A549 (cell line): ENCODE data around the gene PBX1. TPM values are rescaled to one million over a fixed set of nuclear protein-coding genes. Genes with fewer than 3 reads are reported as not detected.

Experiments used
- ATAC-seq, 2 experiments: fragments of 200-7000 bp in 1 of 2; fragments of >200 bp in 1 of 2; cut with Nextera tagmentation in 1 of 2; cut with Tn5 transposase in 1 of 2; 3 replicates each; pipeline versions ENCODE4 v1.8.0 to v1.9.1; 2018 to 2020; ENCODE audit warnings: mild to moderate bottlenecking in 1 of 2, moderate library complexity in 1 of 2
- CTCF ChIA-PET: fragments of 300-600 bp; sonication (Branson Sonifier 250); formaldehyde crosslinking; extraction: SDS; loops from one replicate; lab custom pipeline; 2021; ENCODE audit warnings: antibody characterized with exemption, inconsistent platforms; lab: Yijun Ruan, JAX
- POLR2A ChIA-PET: fragments of 350-600 bp; formaldehyde crosslinking; extraction: SDS; loops from one replicate; lab custom pipeline; 2021; ENCODE audit warnings: antibody characterized with exemption, inconsistent platforms; lab: Yijun Ruan, JAX
- DNase-seq, 2 experiments: peaks; one replicate each; pipeline versions ENCODE4 v3.0.0 to v3.0.0-alpha.2; 2011 to 2016; ENCODE audit warnings: low read depth in 1 of 2, low spot score in 1 of 2
- FAIRE-seq: peaks from 2 replicates; lab custom pipeline; 2011; peaks lifted over from hg19 to GRCh38; lab: Jason Lieb, UNC
- H3K27ac ChIP-seq, 2 experiments: fragments of >200 bp; sonication (Bioruptor Twin); formaldehyde crosslinking; 3 replicates each; pipeline ENCODE4 v1.5.1; 2016 to 2017
- H3K4me1 ChIP-seq: fragments of >200 bp; sonication (Bioruptor Twin); formaldehyde crosslinking; 3 replicates; pipeline ENCODE4 v1.6.1; 2016
- H3K4me2 ChIP-seq: fragments of >200 bp; sonication (Bioruptor Twin); formaldehyde crosslinking; 3 replicates; pipeline ENCODE4 v1.6.1; 2016
- H3K4me3 ChIP-seq: fragments of >200 bp; sonication (Bioruptor Twin); formaldehyde crosslinking; 3 replicates; pipeline ENCODE4 v1.5.1; 2016
- H3K9me3 ChIP-seq: fragments of >200 bp; sonication (Bioruptor Twin); formaldehyde crosslinking; 3 replicates; pipeline ENCODE4 v1.6.1; 2016
- ATOH8 ChIP-seq: fragments of 250-450 bp; sonication (Bioruptor Pico); IDR thresholded peaks from 2 replicates; pipeline ENCODE4 v1.5.0; 2020; ENCODE audit warnings: low read depth, mild to moderate bottlenecking, moderate library complexity
- CBX8 ChIP-seq: fragments of 200-600 bp; sonication (generic); IDR thresholded peaks from 2 replicates; pipeline ENCODE4 v1.6.1; 2016
- CEBPB ChIP-seq, 2 experiments: fragments of >200 bp in 1 of 2; sonication (Bioruptor Twin) in 1 of 2; formaldehyde crosslinking in 1 of 2; IDR thresholded peaks; 2 replicates each; pipeline ENCODE4 v1.6.1; 2012 to 2016
- CTCF ChIP-seq: fragments of >200 bp; sonication (Bioruptor Twin); formaldehyde crosslinking; IDR thresholded peaks from 3 replicates; pipeline ENCODE4 v1.5.1; 2016
- E2F6 ChIP-seq: IDR thresholded peaks from 2 replicates; pipeline ENCODE4 v1.6.1; 2012; ENCODE audit warnings: low read depth, borderline replicate concordance
- EP300 ChIP-seq, 2 experiments: fragments of >200 bp; sonication (Bioruptor Twin); formaldehyde crosslinking; IDR thresholded peaks; 2 replicates in 1 of 2; 3 replicates in 1 of 2; pipeline ENCODE4 v1.6.1; 2016 to 2017
- FOSL2 ChIP-seq, 2 experiments: fragments of 450-650 bp in 1 of 2; fragments of >200 bp in 1 of 2; sonication (Bioruptor Twin) in 1 of 2; formaldehyde crosslinking; IDR thresholded peaks; 2 replicates each; pipeline versions ENCODE4 v1.5.0 to v1.6.1; 2016 to 2020; ENCODE audit warnings: mild to moderate bottlenecking in 1 of 2, moderate library complexity in 1 of 2
- FOXS1 ChIP-seq: fragments of 250-450 bp; sonication (Bioruptor Pico); IDR thresholded peaks from 2 replicates; pipeline ENCODE4 v1.5.0; 2020; ENCODE audit warnings: mild to moderate bottlenecking, moderate library complexity
- JUN ChIP-seq, 2 experiments: fragments of >200 bp; sonication (Bioruptor Twin); formaldehyde crosslinking; IDR thresholded peaks; 2 replicates in 1 of 2; 3 replicates in 1 of 2; pipeline ENCODE4 v1.6.1; 2016 to 2017
- MYC ChIP-seq: IDR thresholded peaks from 2 replicates; pipeline ENCODE4 v1.6.1; 2012; ENCODE audit warnings: mild to moderate bottlenecking, inconsistent platforms, low read length, improper control_type of control experiment, borderline replicate concordance
- POLR2A ChIP-seq: IDR thresholded peaks from 2 replicates; pipeline ENCODE4 v1.6.1; 2012; ENCODE audit warnings: mild to moderate bottlenecking, low read length
- REST ChIP-seq: fragments of 200-600 bp; sonication (generic); IDR thresholded peaks from 2 replicates; pipeline ENCODE4 v1.6.1; 2016; ENCODE audit warnings: antibody characterized with exemption, mild to moderate bottlenecking, moderate library complexity
- TFCP2L1 ChIP-seq: fragments of 250-450 bp; sonication (Bioruptor Pico); IDR thresholded peaks from 2 replicates; pipeline ENCODE4 v1.5.0; 2021; ENCODE audit warnings: mild to moderate bottlenecking
- USF2 ChIP-seq: fragments of 450-650 bp; IDR thresholded peaks from 2 replicates; pipeline ENCODE4 v1.6.1; 2014; ENCODE audit warnings: antibody characterized with exemption
- ZFP36 ChIP-seq: fragments of 450-650 bp; IDR thresholded peaks from 2 replicates; pipeline ENCODE4 v1.6.1; 2014; ENCODE audit warnings: borderline replicate concordance; ENCODE audit not compliant: partially characterized antibody
- ZSCAN20 ChIP-seq: fragments of 250-450 bp; sonication (Bioruptor Pico); IDR thresholded peaks from 2 replicates; pipeline ENCODE4 v1.8.0; 2022; ENCODE audit warnings: mild to moderate bottlenecking, moderate library complexity
- WGBS: methylation state at CpG from one replicate; pipeline ENCODE4 v1.1.6; 2017; ENCODE audit errors: missing lambda C conversion rate; 5-methylcytosine and 5-hydroxymethylcytosine counted together
- polyA plus RNA-seq, 4 experiments: library from polyadenylated mRNA; depleted of rRNA in 3 of 4; stranded (reverse); fragments of >200 nt; fragmentation: RNase III in 1 of 4; extraction: RNeasy Plus Mini Kit Qiagen cat#74134 plus additional on column Dnase treatment in 1 of 4; gene quantifications; 2 replicates in 3 of 4; 3 replicates in 1 of 4; pipeline ENCODE4 v1.2.3, GENCODE V29; 2011 to 2017

PBX1 gene
- polyA plus RNA-seq, 2 of the 4 experiments (the other 2 are of a cell fraction), result 47.8 to 61.5 TPM

- Histone ChIP-seq H3K27ac (peak overlapping the region; percentile 90 to 94), H3K9me3 (no peaks in the 10 kb centered on the region), H3K4me3 (no peak overlapping the region), H3K4me1 (peaks cover 91% of the 10 kb centered on the region), H3K4me2 (peak overlapping the region; percentile 44)
- CTCF ChIA-PET, result interaction anchor here (1.2 to 4.8 kb wide), 2 partner anchors 13 to 26 kb away, joined by 3 to 45 read pairs; no protein-coding TSS in a partner anchor
- FAIRE-seq (no peak), ATAC-seq (no peak), DNase-seq (no peak)
- POLR2A ChIA-PET, result no interaction called here
- no peak for TF ChIP-seq CEBPB (IDR thresholded peaks at IDR 0.05)
- TF ChIP-seq EP300 (IDR thresholded peaks at IDR 0.05), result no peak
- TF ChIP-seq ZFP36, result no peak
- TF ChIP-seq CTCF, result peak; percentile 10; the same call in 1 of the 3 replicates
- WGBS, result 44% methylated on average over 4 of the region's 4 CpGs
These were observed 215.4 kb downstream of the PBX1 start for GRCh38 chr1:164774413-164774812.

GRCh38 chr1:164774819-164775654 is 216.1 kb downstream of the PBX1 start:
- H3K4me2 ChIP-seq, result peak overlapping the region; percentile 44
- H3K9me3 ChIP-seq, result no peaks in the 10 kb centered on the region
- H3K4me3 ChIP-seq, result no peak overlapping the region
- WGBS, result 63% methylated on average over 16 of the region's 16 CpGs
- ChIA-PET POLR2A (no interaction called here), CTCF (interaction anchor here (1.2 to 4.8 kb wide), 3 partner anchors 12 to 70 kb away, joined by 3 to 45 read pairs (median 3); no protein-coding TSS in a partner anchor)
- peaks cover 90% of the 10 kb centered on the region for H3K4me1 ChIP-seq
- peak overlapping the region; percentile 90 to 94 for H3K27ac ChIP-seq
- no peak for DNase-seq
- FAIRE-seq, result no peak
- ATAC-seq, result no peak
- TF ChIP-seq FOSL2 (IDR thresholded peaks at IDR 0.05) (no peak), FOSL2 (CRISPR knock-in tag; IDR thresholded peaks at IDR 0.05) (no peak)

DNA sequence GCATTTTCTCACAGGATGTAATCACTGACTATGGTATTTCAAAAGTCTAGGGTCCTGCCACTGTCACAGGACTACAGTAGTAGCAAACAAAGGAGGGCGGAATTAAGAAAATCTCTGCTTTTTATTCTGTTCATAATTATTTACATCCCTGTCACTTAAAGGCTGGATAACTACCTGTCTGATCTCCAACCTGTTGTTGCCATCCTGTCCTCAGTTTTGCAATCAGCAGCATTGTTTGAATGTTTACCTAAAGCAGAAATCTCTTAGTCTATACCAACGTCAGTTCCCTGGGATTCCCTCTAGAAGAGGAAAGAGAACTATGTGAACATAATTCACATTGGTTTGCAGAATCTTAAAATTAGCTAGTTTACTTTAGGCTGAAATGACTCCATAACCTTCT is 218.5 kb downstream of the PBX1 start:
- Histone ChIP-seq H3K4me1 (peaks cover 86% of the 10 kb centered on the region), H3K4me2 (peak overlapping the region; percentile 21), H3K4me3 (no peak overlapping the region), H3K27ac (peak overlapping the region; percentile 54 to 94; a peak in 5 of 6 replicates), H3K9me3 (no peaks in the 10 kb centered on the region)
- TF ChIP-seq ATOH8 (CRISPR knock-in tag) (no peak), E2F6 (no peak), EP300 (IDR thresholded peaks at IDR 0.05) (0 out of 5 replicates have a peak, but pooled peaks of 1 of the 2 experiments have one; percentile 8)
- POLR2A ChIA-PET, result interaction anchor here (0.6 kb wide), 1 partner anchor 86 kb away, joined by 11 read pairs; no protein-coding TSS in a partner anchor
- DNase-seq, result no peak
- 32% methylated on average over 2 of the region's 2 CpGs for WGBS
- CTCF ChIA-PET, result interaction anchor here (1.4 to 2.1 kb wide), 2 partner anchors 10 to 177 kb away, joined by 3 to 14 read pairs; no protein-coding TSS in a partner anchor
- no peak for ATAC-seq
- FAIRE-seq, result no peak

- 79% methylated on average over 3 of the region's 3 CpGs for WGBS
- Histone ChIP-seq H3K4me3 (no peak overlapping the region), H3K4me1 (peaks cover 67% of the 10 kb centered on the region), H3K4me2 (no peak overlapping the region), H3K9me3 (no peaks in the 10 kb centered on the region), H3K27ac (peak overlapping the region; percentile 89 to 94; a peak in 5 of 6 replicates)
- ChIA-PET POLR2A (no interaction called here), CTCF (interaction anchor here (2.1 kb wide), 1 partner anchor 8 kb away, joined by 14 read pairs; no protein-coding TSS in a partner anchor)
- ATAC-seq, result no peak
- FAIRE-seq, result no peak
- DNase-seq, result no peak
- TF ChIP-seq MYC (no peak), POLR2A (no peak), ZSCAN20 (CRISPR knock-in tag) (no peak), CTCF (no peak), TFCP2L1 (CRISPR knock-in tag) (no peak), JUN (IDR thresholded peaks at IDR 0.05) (no peak), CBX8 (no peak), FOXS1 (CRISPR knock-in tag) (no peak), USF2 (no peak), REST (no peak)
These were observed 220.4 kb downstream of the PBX1 start for GRCh38 chr1:164779376-164779775.
